Smooth muscle cell (in vitro differentiated cells): Measurements from ENCODE around the gene GPR152. TPM values are rescaled to one million over a fixed set of nuclear protein-coding genes. Genes with fewer than 3 reads are reported as not detected.

Experiments
- DNase-seq: peaks from one replicate; lab custom pipeline; 2025; ENCODE audit not compliant: unreplicated experiment; lab: John Stamatoyannopoulos, UW
- H2AFZ ChIP-seq: fragments of 200-600 bp; sonication (generic); 2 replicates; pipeline ENCODE4 v1.6.0; 2016; ENCODE audit warnings: antibody characterized with exemption, low read depth, mild to moderate bottlenecking
- H3F3A ChIP-seq: fragments of 200-600 bp; sonication (generic); 2 replicates; pipeline ENCODE4 v1.6.0; 2017; ENCODE audit warnings: antibody characterized with exemption, low read depth
- H3K27ac ChIP-seq: fragments of 200-600 bp; sonication (generic); 2 replicates; pipeline ENCODE4 v1.5.1; 2016; ENCODE audit warnings: low read depth, mild to moderate bottlenecking
- H3K27me3 ChIP-seq: fragments of 200-600 bp; sonication (generic); 2 replicates; pipeline ENCODE4 v1.6.1; 2016; ENCODE audit warnings: low read depth, mild to moderate bottlenecking
- H3K36me3 ChIP-seq: fragments of 200-600 bp; sonication (generic); 2 replicates; pipeline ENCODE4 v1.5.1; 2016; ENCODE audit warnings: low read depth
- H3K4me1 ChIP-seq: fragments of 200-600 bp; sonication (generic); 2 replicates; pipeline ENCODE4 v1.5.1; 2016; ENCODE audit warnings: low read depth
- H3K4me2 ChIP-seq: fragments of 200-600 bp; sonication (generic); 2 replicates; pipeline ENCODE4 v1.6.0; 2016; ENCODE audit warnings: mild to moderate bottlenecking
- H3K4me3 ChIP-seq: fragments of 200-600 bp; sonication (generic); 2 replicates; pipeline ENCODE4 v1.5.1; 2016; ENCODE audit warnings: mild to moderate bottlenecking
- H3K79me2 ChIP-seq: fragments of 200-600 bp; sonication (generic); 2 replicates; pipeline ENCODE4 v1.6.0; 2016; ENCODE audit warnings: low read depth, mild to moderate bottlenecking
- H3K9ac ChIP-seq: fragments of 200-600 bp; sonication (generic); 2 replicates; pipeline ENCODE4 v1.6.0; 2016; ENCODE audit warnings: low read depth
- H3K9me3 ChIP-seq: fragments of 200-600 bp; sonication (generic); replicated peaks from 2 replicates; pipeline ENCODE4 v1.5.1; 2016; ENCODE audit warnings: low read depth
- H4K20me1 ChIP-seq: fragments of 200-600 bp; sonication (generic); 2 replicates; pipeline ENCODE4 v1.6.0; 2016; ENCODE audit warnings: low read depth
- WGBS: methylation state at CpG from one replicate; pipeline ENCODE4 v1.1.7; 2016; ENCODE audit warnings: low lambda C conversion rate; 5-methylcytosine and 5-hydroxymethylcytosine counted together
- polyA plus RNA-seq: library from polyadenylated mRNA; unstranded; fragments of >200 nt; fragmentation: Nextera tagmentation; extraction: Ambion mirVana; gene quantifications from 2 replicates; pipeline ENCODE4 v1.2.1, GENCODE V29; 2016
- total RNA-seq: library from RNA; depleted of rRNA; stranded (reverse); fragments of >200 nt; gene quantifications from 2 replicates; pipeline ENCODE4 v1.2.3, GENCODE V29; 2014
- TF ChIP-seq, protein P1 (sequence below): fragments of 200-600 bp; sonication (generic); IDR thresholded peaks from 2 replicates; pipeline ENCODE4 v1.5.1; 2017; ENCODE audit warnings: borderline replicate concordance, mild to moderate bottlenecking, antibody characterized with exemption; ENCODE audit not compliant: insufficient read depth, poor library complexity, severe bottlenecking

GPR152 gene
- total and polyA plus RNA-seq, 2 experiments from 2014 or later: 0.27 TPM; not detected in 1

- peaks cover 6% of the 10 kb centered on the region for H3K4me1 ChIP-seq
- H2AFZ ChIP-seq: no peak overlapping the region
- peaks cover 5% of the 10 kb centered on the region for H3K27me3 ChIP-seq
- no peaks in the 10 kb centered on the region for H3F3A ChIP-seq
- no peak for DNase-seq
- no peaks in the 10 kb centered on the region for H3K9me3 ChIP-seq
- no peaks in the 10 kb centered on the region for H3K36me3 ChIP-seq
- H3K4me3 ChIP-seq: no peak overlapping the region
- H3K4me2 ChIP-seq: no peak overlapping the region
- H4K20me1 ChIP-seq: no peaks in the 10 kb centered on the region
- H3K9ac ChIP-seq: no peak overlapping the region
- TF ChIP-seq, protein P1, sequence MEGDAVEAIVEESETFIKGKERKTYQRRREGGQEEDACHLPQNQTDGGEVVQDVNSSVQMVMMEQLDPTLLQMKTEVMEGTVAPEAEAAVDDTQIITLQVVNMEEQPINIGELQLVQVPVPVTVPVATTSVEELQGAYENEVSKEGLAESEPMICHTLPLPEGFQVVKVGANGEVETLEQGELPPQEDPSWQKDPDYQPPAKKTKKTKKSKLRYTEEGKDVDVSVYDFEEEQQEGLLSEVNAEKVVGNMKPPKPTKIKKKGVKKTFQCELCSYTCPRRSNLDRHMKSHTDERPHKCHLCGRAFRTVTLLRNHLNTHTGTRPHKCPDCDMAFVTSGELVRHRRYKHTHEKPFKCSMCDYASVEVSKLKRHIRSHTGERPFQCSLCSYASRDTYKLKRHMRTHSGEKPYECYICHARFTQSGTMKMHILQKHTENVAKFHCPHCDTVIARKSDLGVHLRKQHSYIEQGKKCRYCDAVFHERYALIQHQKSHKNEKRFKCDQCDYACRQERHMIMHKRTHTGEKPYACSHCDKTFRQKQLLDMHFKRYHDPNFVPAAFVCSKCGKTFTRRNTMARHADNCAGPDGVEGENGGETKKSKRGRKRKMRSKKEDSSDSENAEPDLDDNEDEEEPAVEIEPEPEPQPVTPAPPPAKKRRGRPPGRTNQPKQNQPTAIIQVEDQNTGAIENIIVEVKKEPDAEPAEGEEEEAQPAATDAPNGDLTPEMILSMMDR: no peak
- no peak overlapping the region for H3K27ac ChIP-seq
- H3K79me2 ChIP-seq: no peaks in the 10 kb centered on the region
- 81% methylated on average over 12 of the region's 12 CpGs for WGBS
Observed at GRCh38 chr11:67406969-67407687, 45.4 kb downstream of the GPR152 start.

DNA sequence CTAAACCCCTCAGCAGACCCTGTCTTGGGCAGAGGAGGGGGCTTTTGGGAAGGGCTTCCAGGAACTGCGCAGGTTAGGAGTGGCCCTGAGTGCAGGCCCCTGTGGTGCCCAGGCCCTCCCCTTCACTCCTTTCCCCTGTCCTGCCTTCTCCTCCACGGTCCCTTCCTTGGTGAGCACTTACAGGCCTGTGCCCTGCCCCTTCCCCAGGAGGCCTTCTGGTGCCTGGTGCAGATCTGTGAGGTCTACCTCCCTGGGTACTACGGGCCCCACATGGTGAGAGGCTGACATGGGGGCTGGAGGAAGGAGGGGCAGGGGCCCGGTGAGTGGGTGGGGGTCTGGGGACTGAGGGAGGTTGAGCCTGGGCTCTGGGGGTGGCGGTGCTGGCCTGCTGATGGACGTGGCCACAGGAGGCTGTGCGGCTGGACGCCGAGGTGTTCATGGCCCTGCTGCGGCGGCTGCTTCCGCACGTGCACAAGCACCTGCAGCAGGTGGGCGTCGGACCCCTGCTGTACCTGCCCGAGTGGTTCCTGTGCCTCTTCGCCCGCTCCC, 46.0 kb downstream of the GPR152 start:
- Histone ChIP-seq H3K4me3 (no peak overlapping the region), H3K4me2 (no peak overlapping the region), H3K27ac (no peak overlapping the region), H3K36me3 (no peaks in the 10 kb centered on the region), H3K9me3 (no peaks in the 10 kb centered on the region), H4K20me1 (no peaks in the 10 kb centered on the region), H3K9ac (no peak overlapping the region), H3K27me3 (peaks cover 5% of the 10 kb centered on the region), H3F3A (no peaks in the 10 kb centered on the region), H2AFZ (no peak overlapping the region), H3K4me1 (peaks cover 6% of the 10 kb centered on the region), H3K79me2 (peaks cover under 1% of the 10 kb centered on the region)
- 96% methylated on average over 16 of the region's 18 CpGs for WGBS
- no peak for DNase-seq
- TF ChIP-seq, protein P1: no peak

DNA sequence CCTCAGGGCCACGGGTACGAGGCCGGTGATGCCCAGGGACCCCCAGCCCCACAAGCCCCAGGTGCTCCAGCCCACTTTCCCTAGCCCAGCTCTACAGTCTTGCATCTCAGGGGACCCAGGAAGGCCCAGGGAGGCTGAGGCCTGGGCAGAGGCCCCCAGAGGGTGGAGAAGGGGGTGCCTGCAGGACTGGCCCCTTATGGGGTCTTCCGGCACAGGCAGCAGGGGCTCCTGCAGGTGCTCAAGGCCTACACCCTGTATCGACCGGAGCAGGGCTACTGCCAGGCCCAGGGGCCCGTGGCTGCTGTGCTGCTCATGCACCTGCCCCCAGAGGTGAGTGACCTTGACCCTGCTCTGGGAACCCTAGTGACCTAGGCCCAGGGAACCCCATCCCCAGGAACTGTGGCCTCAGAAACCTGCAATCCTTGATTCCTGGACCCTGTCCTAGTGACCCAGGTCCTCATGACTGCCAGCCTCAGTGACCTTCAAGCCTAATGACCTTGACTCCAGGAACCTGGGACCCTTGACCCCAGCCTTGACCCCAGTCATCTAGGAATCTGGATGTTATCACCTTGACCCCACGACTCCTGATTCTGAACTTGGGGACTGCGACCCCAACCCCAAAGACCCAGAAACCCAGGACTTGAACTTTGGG, 46.7 kb downstream of the GPR152 start:
- Histone ChIP-seq H3K9me3 (no peaks in the 10 kb centered on the region), H3K27me3 (peaks cover under 1% of the 10 kb centered on the region), H3K79me2 (peaks cover 8% of the 10 kb centered on the region), H3K4me2 (no peak overlapping the region), H3F3A (no peaks in the 10 kb centered on the region), H3K36me3 (no peaks in the 10 kb centered on the region), H2AFZ (no peak overlapping the region), H3K4me1 (peaks cover 4% of the 10 kb centered on the region), H4K20me1 (peaks cover 4% of the 10 kb centered on the region), H3K9ac (no peak overlapping the region), H3K4me3 (no peak overlapping the region), H3K27ac (no peak overlapping the region)
- no peak for DNase-seq
- 96% methylated on average over 9 of the region's 9 CpGs for WGBS
- TF ChIP-seq, protein P1: no peak
